Endothelial cell (in vitro differentiated cells): Measurements from ENCODE around the gene AURKAIP1. TPM values are rescaled to one million over a fixed set of nuclear protein-coding genes. Genes with fewer than 3 reads are reported as not detected.
A peak's percentile ranks its signal among the peaks of the same experiment; 100 is the strongest.

ENCODE experiments used
- DNase-seq: peaks from one replicate; pipeline ENCODE4 v3.0.0; 2021; ENCODE audit warnings: low spot score
- H3K27ac Mint-ChIP-seq: one replicate; pipeline ENCODE4 v1.8.0; 2021; ENCODE audit warnings: mixed read lengths, inconsistent platforms; ENCODE audit not compliant: unreplicated experiment
- H3K27me3 Mint-ChIP-seq: one replicate; pipeline ENCODE4 v1.8.0; 2021; ENCODE audit warnings: mild to moderate bottlenecking, moderate library complexity, mixed read lengths, inconsistent platforms; ENCODE audit not compliant: unreplicated experiment
- H3K36me3 Mint-ChIP-seq: one replicate; pipeline ENCODE4 v1.8.0; 2021; ENCODE audit warnings: mild to moderate bottlenecking, low read depth, mixed read lengths, inconsistent platforms; ENCODE audit not compliant: unreplicated experiment
- H3K4me1 Mint-ChIP-seq: one replicate; pipeline ENCODE4 v1.8.0; 2021; ENCODE audit warnings: mild to moderate bottlenecking, mixed read lengths, inconsistent platforms; ENCODE audit not compliant: unreplicated experiment
- H3K4me3 Mint-ChIP-seq: one replicate; pipeline ENCODE4 v1.8.0; 2021; ENCODE audit warnings: mild to moderate bottlenecking, mixed read lengths, inconsistent platforms; ENCODE audit not compliant: unreplicated experiment
- H3K9me3 Mint-ChIP-seq: one replicate; pipeline ENCODE4 v1.8.0; 2021; ENCODE audit warnings: mixed read lengths, inconsistent platforms; ENCODE audit not compliant: unreplicated experiment
- total RNA-seq: library from RNA; stranded (reverse); fragmentation: NEBNext Ultra II Directional; extraction: Animal tissue kit (Norgen Biotek cat#: 25700); gene quantifications from one replicate; pipeline ENCODE4 v1.2.1, GENCODE V29; 2021; ENCODE audit not compliant: unreplicated experiment
- TF ChIP-seq, protein P1 (sequence below): fragments of 200-600 bp; sonication (generic); IDR thresholded peaks from one replicate; pipeline ENCODE4 v1.5.0; 2021; ENCODE audit warnings: antibody characterized with exemption; ENCODE audit not compliant: unreplicated experiment

AURKAIP1 gene
- total RNA-seq, 1 donor from 2014 or later: 128 TPM

GRCh38 chr1:1348420-1349255, 26.4 kb downstream of the AURKAIP1 start:
- Mint-ChIP-seq H3K27me3 (peaks cover 18% of the 10 kb centered on the region), H3K4me3 (peak overlapping the region; percentile 84), H3K36me3 (peaks cover 6% of the 10 kb centered on the region), H3K9me3 (no peaks in the 10 kb centered on the region), H3K27ac (no peak overlapping the region), H3K4me1 (peaks cover 4% of the 10 kb centered on the region)
- TF ChIP-seq, protein P1, sequence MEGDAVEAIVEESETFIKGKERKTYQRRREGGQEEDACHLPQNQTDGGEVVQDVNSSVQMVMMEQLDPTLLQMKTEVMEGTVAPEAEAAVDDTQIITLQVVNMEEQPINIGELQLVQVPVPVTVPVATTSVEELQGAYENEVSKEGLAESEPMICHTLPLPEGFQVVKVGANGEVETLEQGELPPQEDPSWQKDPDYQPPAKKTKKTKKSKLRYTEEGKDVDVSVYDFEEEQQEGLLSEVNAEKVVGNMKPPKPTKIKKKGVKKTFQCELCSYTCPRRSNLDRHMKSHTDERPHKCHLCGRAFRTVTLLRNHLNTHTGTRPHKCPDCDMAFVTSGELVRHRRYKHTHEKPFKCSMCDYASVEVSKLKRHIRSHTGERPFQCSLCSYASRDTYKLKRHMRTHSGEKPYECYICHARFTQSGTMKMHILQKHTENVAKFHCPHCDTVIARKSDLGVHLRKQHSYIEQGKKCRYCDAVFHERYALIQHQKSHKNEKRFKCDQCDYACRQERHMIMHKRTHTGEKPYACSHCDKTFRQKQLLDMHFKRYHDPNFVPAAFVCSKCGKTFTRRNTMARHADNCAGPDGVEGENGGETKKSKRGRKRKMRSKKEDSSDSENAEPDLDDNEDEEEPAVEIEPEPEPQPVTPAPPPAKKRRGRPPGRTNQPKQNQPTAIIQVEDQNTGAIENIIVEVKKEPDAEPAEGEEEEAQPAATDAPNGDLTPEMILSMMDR: no peak
- no peak for DNase-seq

GRCh38 chr1:1347663-1348419, 27.2 kb downstream of the AURKAIP1 start:
- Mint-ChIP-seq H3K4me3 (peak overlapping the region; percentile 84), H3K27me3 (peaks cover 17% of the 10 kb centered on the region), H3K9me3 (no peaks in the 10 kb centered on the region), H3K4me1 (peaks cover 4% of the 10 kb centered on the region), H3K27ac (no peak overlapping the region), H3K36me3 (peaks cover 6% of the 10 kb centered on the region)
- DNase-seq: no peak
- TF ChIP-seq, protein P1: no peak

GRCh38 chr1:1347026-1347595, 27.9 kb downstream of the AURKAIP1 start:
- Mint-ChIP-seq H3K4me3 (peak overlapping the region; percentile 42), H3K9me3 (no peaks in the 10 kb centered on the region), H3K27ac (no peak overlapping the region), H3K4me1 (peaks cover under 1% of the 10 kb centered on the region), H3K27me3 (peaks cover 11% of the 10 kb centered on the region), H3K36me3 (no peaks in the 10 kb centered on the region)
- TF ChIP-seq, protein P1: no peak
- no peak for DNase-seq

GRCh38 chr1:1346501-1346890, 28.5 kb downstream of the AURKAIP1 start:
- H3K27ac Mint-ChIP-seq: no peak overlapping the region
- H3K4me1 Mint-ChIP-seq: no peaks in the 10 kb centered on the region
- no peaks in the 10 kb centered on the region for H3K9me3 Mint-ChIP-seq
- no peak overlapping the region for H3K4me3 Mint-ChIP-seq
- peaks cover 10% of the 10 kb centered on the region for H3K27me3 Mint-ChIP-seq
- no peak for DNase-seq
- TF ChIP-seq, protein P1: no peak
- H3K36me3 Mint-ChIP-seq: no peaks in the 10 kb centered on the region
